Lung (tissue), 12 donors: Measurements from ENCODE around the gene PHRF1. TPM values are rescaled to one million over a fixed set of nuclear protein-coding genes. Genes with fewer than 3 reads are reported as not detected.

Source experiments
- ATAC-seq: fragments of 200-7000 bp; cut with Tn5 transposase; one replicate; pipeline ENCODE4 v1.9.1; 2020; ENCODE audit warnings: moderate number of reproducible peaks; ENCODE audit not compliant: insufficient read depth, low FRiP score
- DNase-seq, 3 donors: peaks; one replicate each; pipeline ENCODE4 v3.0.0-alpha.2; 2013 to 2017
- H3K27ac ChIP-seq, 2 donors: one replicate each; pipeline ENCODE4 v1.5.1; 2013; ENCODE audit warnings: mild to moderate bottlenecking in 2 of 2, moderate library complexity in 2 of 2, control low read depth in 1 of 2, inconsistent platforms in 1 of 2, low read depth in 1 of 2, low read length in 1 of 2
- H3K27me3 ChIP-seq, 3 donors: one replicate each; pipeline ENCODE4 v1.5.1; 2013; ENCODE audit warnings: low read length in 2 of 3; ENCODE audit not compliant: control insufficient read depth in 3 of 3, insufficient read depth in 3 of 3
- H3K36me3 ChIP-seq, 4 donors: one replicate each; pipeline ENCODE4 v1.5.1; 2013; ENCODE audit warnings: low read length in 4 of 4, mild to moderate bottlenecking in 1 of 4, moderate library complexity in 1 of 4; ENCODE audit not compliant: control insufficient read depth in 4 of 4, insufficient read depth in 4 of 4
- H3K4me1 ChIP-seq, 5 donors: one replicate each; pipeline ENCODE4 v1.5.1; 2013; ENCODE audit warnings: low read length in 5 of 5, mild to moderate bottlenecking in 2 of 5, moderate library complexity in 1 of 5; ENCODE audit not compliant: control insufficient read depth in 5 of 5, insufficient read depth in 5 of 5
- H3K4me3 ChIP-seq: one replicate; pipeline ENCODE4 v1.5.1; 2013; ENCODE audit warnings: mild to moderate bottlenecking, control low read depth, moderate library complexity
- H3K9ac ChIP-seq, 2 donors: one replicate each; pipeline ENCODE4 v1.5.1; 2013; ENCODE audit warnings: low read length in 2 of 2, control low read depth in 1 of 2; ENCODE audit not compliant: insufficient read depth in 1 of 2
- H3K9me3 ChIP-seq, 4 donors: one replicate each; pipeline ENCODE4 v1.5.1; 2013; ENCODE audit warnings: low read length in 3 of 4, mild to moderate bottlenecking in 1 of 4, moderate library complexity in 1 of 4; ENCODE audit not compliant: control insufficient read depth in 4 of 4, insufficient read depth in 3 of 4
- WGBS, 2 donors: extraction: QIAGEN DNeasy Blood & Tissue Kit; methylation state at CpG; one replicate each; pipeline ENCODE4 v1.1.7; 2013; 5-methylcytosine and 5-hydroxymethylcytosine counted together
- polyA plus RNA-seq, 2 donors: library from polyadenylated mRNA; stranded (reverse); fragments of 200-250 nt; gene quantifications; one replicate each; pipeline ENCODE4 v1.2.1, GENCODE V29; 2013
- total RNA-seq, 2 donors: library from RNA; depleted of rRNA in 1 of 2; stranded (reverse); fragments of >200 nt in 1 of 2; gene quantifications; one replicate each; pipeline ENCODE4 v1.2.1, GENCODE V29; 2014 to 2021
- TF ChIP-seq, protein P1 (sequence below): IDR thresholded peaks from 2 replicates; pipeline ENCODE4 v1.5.1; 2012; ENCODE audit warnings: mild to moderate bottlenecking; ENCODE audit errors: control extremely low read depth, extremely low read depth
- donor health status: control.
- donor health status: control.
- donor health status: Bipolar disorder and iron deficiency.
- donor health status: healthy.
- donor health status: DM: yes; HTN: yes; CAD: no.

Gene PHRF1
- total and polyA plus RNA-seq, 4 donors: 16.3 to 39.3 (median 23.5) TPM

DNA sequence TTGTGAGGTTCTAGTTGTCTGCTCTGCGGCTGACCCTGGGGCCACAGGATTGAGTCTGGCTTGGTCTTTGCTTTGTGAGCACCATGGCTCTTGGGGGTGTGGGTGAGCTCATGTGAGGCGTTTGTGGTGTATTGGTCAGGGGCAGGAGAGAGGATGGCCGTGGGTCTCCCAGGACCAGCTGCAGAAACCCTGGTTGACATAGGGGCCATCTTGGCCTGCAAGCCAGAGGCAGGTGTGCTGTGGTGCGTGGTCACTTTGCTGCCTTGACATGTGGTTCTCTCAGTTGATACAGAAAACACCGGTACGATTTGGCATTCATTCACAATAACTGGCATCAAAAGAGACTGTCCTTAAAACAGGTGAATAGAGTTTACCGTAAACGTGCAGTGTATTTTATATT, 11.3 kb downstream of the PHRF1 start:
- Histone ChIP-seq H3K4me1 (no peaks in the 10 kb centered on the region), H3K36me3 (peaks cover 14 to 55% (median 39%) of the 10 kb centered on the region in 4 donors), H3K4me3 (no peak overlapping the region), H3K27me3 (no peaks in the 10 kb centered on the region), H3K9ac (no peak overlapping the region), H3K9me3 (no peaks in the 10 kb centered on the region), H3K27ac (peak overlapping the region in 1 of 2 donors; percentile 32)
- TF ChIP-seq, protein P1, sequence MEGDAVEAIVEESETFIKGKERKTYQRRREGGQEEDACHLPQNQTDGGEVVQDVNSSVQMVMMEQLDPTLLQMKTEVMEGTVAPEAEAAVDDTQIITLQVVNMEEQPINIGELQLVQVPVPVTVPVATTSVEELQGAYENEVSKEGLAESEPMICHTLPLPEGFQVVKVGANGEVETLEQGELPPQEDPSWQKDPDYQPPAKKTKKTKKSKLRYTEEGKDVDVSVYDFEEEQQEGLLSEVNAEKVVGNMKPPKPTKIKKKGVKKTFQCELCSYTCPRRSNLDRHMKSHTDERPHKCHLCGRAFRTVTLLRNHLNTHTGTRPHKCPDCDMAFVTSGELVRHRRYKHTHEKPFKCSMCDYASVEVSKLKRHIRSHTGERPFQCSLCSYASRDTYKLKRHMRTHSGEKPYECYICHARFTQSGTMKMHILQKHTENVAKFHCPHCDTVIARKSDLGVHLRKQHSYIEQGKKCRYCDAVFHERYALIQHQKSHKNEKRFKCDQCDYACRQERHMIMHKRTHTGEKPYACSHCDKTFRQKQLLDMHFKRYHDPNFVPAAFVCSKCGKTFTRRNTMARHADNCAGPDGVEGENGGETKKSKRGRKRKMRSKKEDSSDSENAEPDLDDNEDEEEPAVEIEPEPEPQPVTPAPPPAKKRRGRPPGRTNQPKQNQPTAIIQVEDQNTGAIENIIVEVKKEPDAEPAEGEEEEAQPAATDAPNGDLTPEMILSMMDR: no peak
- DNase-seq: no peak
- no peak for ATAC-seq
- WGBS, 2 donors: 86% methylated on average over 8 of the region's 8 CpGs

DNA sequence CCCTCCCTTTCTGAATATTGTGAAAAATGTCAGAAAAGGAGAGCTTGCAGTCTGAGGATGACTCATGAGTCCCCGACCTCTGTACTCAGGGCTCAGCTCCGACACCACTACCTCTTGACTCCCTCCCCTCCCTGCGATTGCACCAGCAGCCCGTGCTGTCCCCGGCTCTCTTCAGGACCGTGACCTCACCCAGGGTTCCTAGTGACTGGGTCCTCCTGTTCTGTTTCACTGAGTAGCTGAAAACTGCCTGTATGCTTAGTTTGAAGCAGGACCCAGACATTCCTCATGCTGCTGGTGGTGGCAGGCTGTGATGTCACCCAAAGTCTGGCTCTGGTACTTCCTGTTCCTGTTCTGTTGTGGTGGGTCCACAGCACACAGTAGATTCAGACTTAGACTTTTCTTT, 11.7 kb downstream of the PHRF1 start:
- H3K9me3 ChIP-seq: no peaks in the 10 kb centered on the region
- TF ChIP-seq, protein P1: no peak
- no peak overlapping the region for H3K9ac ChIP-seq
- no peak overlapping the region for H3K4me3 ChIP-seq
- peak overlapping the region in 1 of 2 donors; percentile 5 for H3K27ac ChIP-seq
- peaks cover 16 to 59% (median 40%) of the 10 kb centered on the region in 4 donors for H3K36me3 ChIP-seq
- no peaks in the 10 kb centered on the region for H3K4me1 ChIP-seq
- peak; percentile 80 for ATAC-seq
- no peak for DNase-seq
- H3K27me3 ChIP-seq: no peaks in the 10 kb centered on the region
- WGBS, 2 donors: 18 to 63% methylated on average over 6 of the region's 6 CpGs

DNA sequence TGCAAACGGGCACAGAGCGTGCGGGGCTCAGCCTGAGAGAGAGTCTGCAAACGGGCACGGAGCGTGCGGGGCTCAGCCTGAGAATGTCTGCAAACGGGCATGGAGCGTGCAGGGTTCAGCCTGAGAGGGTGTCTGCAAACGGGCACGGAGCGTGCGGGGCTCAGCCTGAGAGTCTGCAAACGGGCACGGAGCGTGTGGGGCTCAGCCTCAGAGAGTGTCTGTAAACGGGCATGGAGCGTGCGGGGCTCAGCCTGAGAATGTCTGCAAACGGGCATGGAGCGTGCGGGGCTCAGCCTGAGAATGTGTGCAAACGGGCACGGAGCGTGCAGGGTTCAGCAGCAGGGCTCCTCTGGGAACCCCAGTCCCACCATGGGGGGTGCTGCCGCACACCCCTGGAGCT, 13.5 kb downstream of the PHRF1 start:
- TF ChIP-seq, protein P1: no peak
- no peak overlapping the region for H3K27ac ChIP-seq
- H3K36me3 ChIP-seq: peaks cover 16 to 59% (median 38%) of the 10 kb centered on the region in 4 donors
- no peak overlapping the region for H3K4me3 ChIP-seq
- 95 to 96% methylated on average over 26 of the region's 26 CpGs for WGBS, 2 donors
- H3K9me3 ChIP-seq: no peaks in the 10 kb centered on the region
- H3K4me1 ChIP-seq: no peaks in the 10 kb centered on the region
- no peak overlapping the region for H3K9ac ChIP-seq
- no peak for DNase-seq
- no peak for ATAC-seq
- no peaks in the 10 kb centered on the region for H3K27me3 ChIP-seq

DNA sequence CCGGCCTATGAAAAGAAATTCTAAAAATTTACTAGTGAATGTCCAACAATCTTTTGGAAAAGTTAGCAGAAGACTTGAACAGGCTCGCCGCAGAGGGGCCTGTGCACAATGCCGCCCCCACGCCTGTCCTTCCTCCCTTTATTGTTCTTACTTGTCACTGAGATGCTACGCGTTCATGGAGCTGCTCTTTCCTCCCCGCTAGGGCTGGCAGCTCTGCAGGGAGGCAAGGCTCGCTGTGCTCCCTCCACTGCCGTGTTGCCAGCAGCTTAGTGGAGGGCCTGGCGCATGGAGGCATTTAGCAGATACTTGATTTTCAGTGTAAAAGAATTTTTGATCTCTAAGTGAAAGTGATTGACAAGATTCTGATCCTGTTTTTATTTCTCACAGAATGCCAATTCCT, 14.7 kb downstream of the PHRF1 start:
- no peak overlapping the region for H3K9ac ChIP-seq
- ATAC-seq (no peak), DNase-seq (no peak)
- H3K9me3 ChIP-seq: no peaks in the 10 kb centered on the region
- no peak overlapping the region for H3K4me3 ChIP-seq
- no peaks in the 10 kb centered on the region for H3K27me3 ChIP-seq
- H3K27ac ChIP-seq: no peak overlapping the region
- TF ChIP-seq, protein P1: no peak
- peaks cover 16 to 66% (median 41%) of the 10 kb centered on the region in 4 donors for H3K36me3 ChIP-seq
- WGBS, 2 donors: 82 to 85% methylated on average over 11 of the region's 11 CpGs
- no peaks in the 10 kb centered on the region for H3K4me1 ChIP-seq
